HepG2 (cell line): ENCODE measurements around the gene ZNF638. TPM values are rescaled to one million over a fixed set of nuclear protein-coding genes. Genes with fewer than 3 reads are reported as not detected.
A peak's percentile ranks its signal among the peaks of the same experiment; 100 is the strongest.
"Not testable (repeated sequence)": the region's sequence is repeated elsewhere in the genome, so short reads cannot be mapped to it uniquely, and the experiment has no call there.

Source experiments
- ATAC-seq: fragments of 200-7000 bp; cut with Tn5 transposase; 3 replicates; pipeline ENCODE4 v1.9.1; 2020; ENCODE audit warnings: mild to moderate bottlenecking, moderate library complexity
- BruUV-seq: library from RNA; stranded (reverse); fragments of 400-500 nt; replicated peaks from 2 replicates; lab custom pipeline; 2021; lab: Mats Ljungman, UMichigan
- CTCF ChIA-PET: fragments of 300-600 bp; formaldehyde crosslinking; extraction: SDS; loops from one replicate; lab custom pipeline; 2021; ENCODE audit warnings: low total read pairs, inconsistent platforms, low intra/inter-chr PET ratio; lab: Yijun Ruan, JAX
- POLR2A ChIA-PET: fragments of 350-600 bp; sonication (Branson Sonifier 250); formaldehyde crosslinking; loops from one replicate; lab custom pipeline; 2020; ENCODE audit warnings: antibody characterized with exemption, inconsistent platforms; lab: Yijun Ruan, JAX
- DNase-seq: peaks from one replicate; pipeline ENCODE4 v3.0.0-alpha.2; 2015; ENCODE audit warnings: low spot score
- FAIRE-seq: peaks from 3 replicates; lab custom pipeline; 2011; peaks lifted over from hg19 to GRCh38; lab: Jason Lieb, UNC
- H2AFZ ChIP-seq: one replicate; pipeline ENCODE4 v1.6.1; 2011; ENCODE audit warnings: low read length, inconsistent platforms
- H3K27ac ChIP-seq: fragments of 300-600 bp; 3 replicates; pipeline ENCODE4 v1.8.0; 2011; ENCODE audit warnings: mixed run types, mild to moderate bottlenecking, mixed read lengths, low read length, inconsistent platforms; ENCODE audit not compliant: insufficient read depth; ENCODE audit errors: extremely low read length
- H3K27me3 ChIP-seq, 2 experiments: fragments of 200-600 bp in 1 of 2; 2 replicates in 1 of 2; 3 replicates in 1 of 2; pipeline versions ENCODE4 v1.6.0 to v1.8.0; 2011; ENCODE audit warnings: low read length in 2 of 2, mild to moderate bottlenecking in 2 of 2, moderate library complexity in 2 of 2, inconsistent platforms in 1 of 2; ENCODE audit not compliant: insufficient read depth in 2 of 2, control insufficient read depth in 1 of 2
- H3K36me3 ChIP-seq, 2 experiments: fragments of 200-600 bp in 1 of 2; replicated peaks in 1 of 2; 2 replicates in 1 of 2; 3 replicates in 1 of 2; pipeline versions ENCODE4 v1.5.1 to v1.8.0; 2011; ENCODE audit warnings: low read length in 2 of 2, inconsistent platforms in 1 of 2; ENCODE audit not compliant: insufficient read depth in 2 of 2, control insufficient read depth in 1 of 2
- H3K4me1 ChIP-seq: 2 replicates; pipeline ENCODE4 v1.5.1; 2012; ENCODE audit warnings: low read length, inconsistent platforms; ENCODE audit not compliant: insufficient read depth
- H3K4me2 ChIP-seq: 2 replicates; pipeline ENCODE4 v1.6.0; 2011; ENCODE audit warnings: low read depth, low read length, inconsistent platforms
- H3K4me3 ChIP-seq, 3 experiments: fragments of 200-600 bp in 1 of 3; sonication (generic), shearing (Covaris generic) in 1 of 3; replicated peaks in 1 of 3; 2 replicates each; pipeline ENCODE4 v1.5.1; 2011 to 2016; ENCODE audit warnings: low read length in 3 of 3, inconsistent platforms in 2 of 3, low read depth in 2 of 3, mild to moderate bottlenecking in 2 of 3, control low read depth in 1 of 3, mixed read lengths in 1 of 3; ENCODE audit not compliant: insufficient read depth in 1 of 3
- H3K79me2 ChIP-seq: one replicate; pipeline ENCODE4 v1.6.1; 2011; ENCODE audit warnings: low read length, inconsistent platforms; ENCODE audit not compliant: insufficient read depth
- H3K9ac ChIP-seq: 2 replicates; pipeline ENCODE4 v1.6.0; 2011; ENCODE audit warnings: mild to moderate bottlenecking, low read depth, low read length, inconsistent platforms; ENCODE audit not compliant: insufficient read depth
- H3K9me3 ChIP-seq: 2 replicates; pipeline ENCODE4 v1.5.1; 2012; ENCODE audit warnings: mild to moderate bottlenecking, low read length
- H4K20me1 ChIP-seq: 2 replicates; pipeline ENCODE4 v1.6.0; 2011; ENCODE audit warnings: inconsistent platforms, mild to moderate bottlenecking, low read length, moderate library complexity; ENCODE audit not compliant: insufficient read depth
- CBX2 ChIP-seq, 2 experiments: fragments of 200-600 bp in 1 of 2; sonication (generic); formaldehyde crosslinking in 1 of 2; IDR thresholded peaks; 2 replicates each; pipeline versions ENCODE4 v1.7.0 to v1.8.1; 2018 to 2022; ENCODE audit warnings: low read depth in 2 of 2, low read length in 1 of 2, mild to moderate bottlenecking in 1 of 2, missing genetic modification reagents in 1 of 2
- CHCHD3 ChIP-seq: sonication (generic); formaldehyde crosslinking; IDR thresholded peaks from 2 replicates; pipeline ENCODE4 v1.8.0; 2022; ENCODE audit warnings: mild to moderate bottlenecking, missing genetic modification reagents, moderate library complexity
- DNMT3B ChIP-seq: conservative IDR thresholded peaks from 2 replicates; pipeline ENCODE4 v1.6.1; 2016; ENCODE audit warnings: missing biosample characterization, control low read depth
- KLF12 ChIP-seq: sonication (generic); formaldehyde crosslinking; IDR thresholded peaks from 2 replicates; pipeline ENCODE4 v1.4.0; 2020; ENCODE audit warnings: missing genetic modification reagents, borderline replicate concordance
- ZBTB38 ChIP-seq: sonication (generic); formaldehyde crosslinking; IDR thresholded peaks from 2 replicates; pipeline ENCODE4 v1.5.1; 2020; ENCODE audit warnings: mild to moderate bottlenecking, missing genetic modification reagents
- ZC3H13 ChIP-seq: sonication (generic); formaldehyde crosslinking; IDR thresholded peaks from 2 replicates; pipeline ENCODE4 v1.8.1; 2023; ENCODE audit warnings: mild to moderate bottlenecking, missing genetic modification reagents, moderate library complexity
- ZC3H4 ChIP-seq: sonication (generic); formaldehyde crosslinking; IDR thresholded peaks from 2 replicates; pipeline ENCODE4 v1.4.0; 2020; ENCODE audit warnings: missing genetic modification reagents, borderline replicate concordance
- ZFP82 ChIP-seq: sonication (generic); formaldehyde crosslinking; IDR thresholded peaks from 2 replicates; pipeline ENCODE4 v1.5.1; 2020; ENCODE audit warnings: mild to moderate bottlenecking, missing genetic modification reagents, borderline replicate concordance
- ZMYM4 ChIP-seq: sonication (generic); formaldehyde crosslinking; IDR thresholded peaks from 2 replicates; pipeline ENCODE4 v1.8.1; 2023; ENCODE audit warnings: mild to moderate bottlenecking, missing genetic modification reagents
- WGBS: methylation state at CpG from one replicate; pipeline ENCODE4 v1.1.6; 2017; ENCODE audit warnings: low lambda C conversion rate; 5-methylcytosine and 5-hydroxymethylcytosine counted together
- in situ Hi-C: cut with HindIII; loops from 2 replicates; pipeline ENCODE4 v1.10.0; 2017; ENCODE audit warnings: low pct_unique_long_range_greater_than_20kb; ENCODE audit not compliant: extremely low pct_ligation_motif_present
- intact Hi-C: fragments of 100-400 bp; cut with micrococcal nuclease; formaldehyde crosslinking; loops from one replicate; pipeline ENCODE4 v1.10.0; 2022; ENCODE audit not compliant: unreplicated experiment
- polyA plus RNA-seq, 8 experiments: library from polyadenylated mRNA; depleted of rRNA in 3 of 8; stranded (reverse) in 7 of 8; unstranded in 1 of 8; fragments of >200 nt; fragmentation: Illumina TruSeq in 4 of 8; extraction: Trizol in 4 of 8; gene quantifications; 2 replicates each; pipeline versions ENCODE4 v1.2.1 to v1.2.3, GENCODE V29; 2011 to 2016; ENCODE audit warnings: low read depth in 4 of 8, missing spikeins in 1 of 8, mixed read lengths in 1 of 8; ENCODE audit not compliant: insufficient read depth in 1 of 8
- total RNA-seq, 5 experiments: library from RNA; depleted of rRNA; stranded (reverse); fragments of >200 nt; fragmentation: Illumina TruSeq; extraction: Trizol; gene quantifications; 2 replicates each; pipeline ENCODE4 v1.2.3, GENCODE V29; 2016; ENCODE audit warnings: low read depth in 1 of 5
- TF ChIP-seq, protein P1 (sequence below): sonication (generic); formaldehyde crosslinking; IDR thresholded peaks from 2 replicates; pipeline ENCODE4 v1.4.0; 2020; ENCODE audit warnings: missing genetic modification reagents, borderline replicate concordance

ZNF638 gene
- total and polyA plus RNA-seq, 2 of the 13 experiments (the other 11 are each of a cell fraction or from before 2014, with no cell fraction given) = 92.7 to 144 TPM

DNA sequence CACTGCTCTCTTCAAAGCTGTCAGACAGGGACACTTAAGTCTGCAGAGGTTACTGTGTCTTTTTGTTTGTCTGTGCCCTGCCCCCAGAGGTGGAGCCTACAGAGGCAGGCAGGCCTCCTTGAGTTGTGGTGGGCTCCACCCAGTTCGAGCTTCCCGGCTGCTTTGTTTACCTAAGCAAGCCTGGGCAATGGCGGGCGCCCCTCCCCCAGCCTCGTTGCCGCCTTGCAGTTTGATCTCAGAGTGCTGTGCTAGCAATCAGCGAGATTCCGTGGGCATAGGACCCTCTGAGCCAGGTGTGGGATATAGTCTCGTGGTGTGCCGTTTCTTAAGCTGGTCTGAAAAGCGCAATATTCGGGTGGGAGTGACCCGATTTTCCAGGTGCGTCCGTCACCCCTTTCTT, 85.3 kb downstream of the ZNF638 start:
- H3K9ac ChIP-seq, in situ Hi-C loops, POLR2A ChIA-PET, H3K4me2 ChIP-seq, CTCF ChIA-PET, DNase-seq, BruUV-seq, H3K27ac ChIP-seq, ATAC-seq, H3K79me2 ChIP-seq, FAIRE-seq, H4K20me1 ChIP-seq, H2AFZ ChIP-seq, H3K9me3 ChIP-seq, H3K4me3 ChIP-seq, H3K27me3 ChIP-seq, intact Hi-C loops: not testable (repeated sequence)
- peaks cover 3 to 14% of the 10 kb centered on the region in 2 experiments; a peak in 2 of 5 replicates for H3K36me3 ChIP-seq
- H3K4me1 ChIP-seq = peaks cover 13% of the 10 kb centered on the region; the same call in 1 of the 2 replicates
- WGBS = no CpG with 5 or more reads among the region's 15 CpGs
- TF ChIP-seq, protein P1, sequence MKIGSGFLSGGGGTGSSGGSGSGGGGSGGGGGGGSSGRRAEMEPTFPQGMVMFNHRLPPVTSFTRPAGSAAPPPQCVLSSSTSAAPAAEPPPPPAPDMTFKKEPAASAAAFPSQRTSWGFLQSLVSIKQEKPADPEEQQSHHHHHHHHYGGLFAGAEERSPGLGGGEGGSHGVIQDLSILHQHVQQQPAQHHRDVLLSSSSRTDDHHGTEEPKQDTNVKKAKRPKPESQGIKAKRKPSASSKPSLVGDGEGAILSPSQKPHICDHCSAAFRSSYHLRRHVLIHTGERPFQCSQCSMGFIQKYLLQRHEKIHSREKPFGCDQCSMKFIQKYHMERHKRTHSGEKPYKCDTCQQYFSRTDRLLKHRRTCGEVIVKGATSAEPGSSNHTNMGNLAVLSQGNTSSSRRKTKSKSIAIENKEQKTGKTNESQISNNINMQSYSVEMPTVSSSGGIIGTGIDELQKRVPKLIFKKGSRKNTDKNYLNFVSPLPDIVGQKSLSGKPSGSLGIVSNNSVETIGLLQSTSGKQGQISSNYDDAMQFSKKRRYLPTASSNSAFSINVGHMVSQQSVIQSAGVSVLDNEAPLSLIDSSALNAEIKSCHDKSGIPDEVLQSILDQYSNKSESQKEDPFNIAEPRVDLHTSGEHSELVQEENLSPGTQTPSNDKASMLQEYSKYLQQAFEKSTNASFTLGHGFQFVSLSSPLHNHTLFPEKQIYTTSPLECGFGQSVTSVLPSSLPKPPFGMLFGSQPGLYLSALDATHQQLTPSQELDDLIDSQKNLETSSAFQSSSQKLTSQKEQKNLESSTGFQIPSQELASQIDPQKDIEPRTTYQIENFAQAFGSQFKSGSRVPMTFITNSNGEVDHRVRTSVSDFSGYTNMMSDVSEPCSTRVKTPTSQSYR = peak; percentile 17; the same call in 1 of the 2 replicates

DNA sequence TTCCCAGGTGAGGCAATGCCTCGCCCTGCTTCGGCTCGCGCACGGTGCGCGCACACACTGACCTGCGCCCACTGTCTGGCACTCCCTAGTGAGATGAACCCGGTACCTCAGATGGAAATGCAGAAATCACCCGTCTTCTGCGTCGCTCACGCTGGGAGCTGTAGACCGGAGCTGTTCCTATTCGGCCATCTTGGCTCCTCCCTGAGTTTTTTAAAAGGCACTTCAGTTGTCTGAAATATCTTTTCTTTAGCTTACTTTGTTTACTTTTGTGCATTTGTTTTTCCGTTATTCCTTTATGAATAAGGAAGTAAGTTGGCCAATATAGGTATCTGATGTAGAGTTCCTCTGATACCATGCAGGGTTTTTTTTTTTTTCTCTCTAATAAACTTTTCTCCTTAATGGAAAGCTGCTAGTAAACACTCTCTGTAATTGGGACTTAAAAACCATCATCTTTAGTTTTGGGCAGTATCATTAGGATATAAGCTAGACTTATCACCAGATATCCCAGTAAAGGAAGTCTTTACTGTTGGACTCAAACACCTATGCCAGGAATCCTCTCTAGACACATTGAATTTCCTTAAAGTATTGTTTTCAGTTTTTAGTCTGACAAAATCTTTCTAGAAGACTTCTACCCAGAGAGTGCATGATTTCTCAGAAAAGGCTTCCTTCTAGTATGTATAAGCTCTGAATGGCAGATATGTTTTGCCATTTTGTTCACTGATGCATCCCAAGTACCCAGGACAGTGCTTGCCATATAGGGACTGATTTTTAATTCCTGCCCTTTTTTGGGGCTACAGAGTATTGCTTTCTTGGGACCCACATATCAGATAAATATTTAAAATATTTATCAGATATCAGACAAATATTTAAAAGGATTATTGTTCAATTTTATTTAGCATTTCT, 86.0 kb downstream of the ZNF638 start:
- H2AFZ ChIP-seq = no peak overlapping the region
- POLR2A ChIA-PET = no interaction called here
- 83% methylated on average over 9 of the region's 16 CpGs for WGBS
- ATAC-seq (no peak), FAIRE-seq (no peak), DNase-seq (no peak)
- no peaks in the 10 kb centered on the region for H3K9me3 ChIP-seq
- no peak overlapping the region for H3K4me3 ChIP-seq
- BruUV-seq = TSS peak; percentile 29
- H4K20me1 ChIP-seq = no peaks in the 10 kb centered on the region; the same call in 1 of the 2 replicates
- CTCF ChIA-PET = no interaction called here
- in situ Hi-C loops = no loop called here
- H3K4me1 ChIP-seq = peaks cover 13% of the 10 kb centered on the region; the same call in 1 of the 2 replicates
- H3K4me2 ChIP-seq = peak overlapping the region; percentile 15
- H3K36me3 ChIP-seq = peaks cover 4 to 18% of the 10 kb centered on the region in 2 experiments; a peak in 4 of 5 replicates
- no peak overlapping the region for H3K9ac ChIP-seq
- no peaks in the 10 kb centered on the region for H3K27me3 ChIP-seq
- peak overlapping the region; percentile 2 for H3K27ac ChIP-seq
- TF ChIP-seq ZBTB38 (CRISPR knock-in tag) (no peak), ZC3H13 (CRISPR knock-in tag) (no peak), ZFP82 (CRISPR knock-in tag) (no peak), ZC3H4 (no peak), KLF12 (CRISPR knock-in tag) (no peak), DNMT3B (CRISPR knock-in tag) (no peak), ZMYM4 (CRISPR knock-in tag) (no peak), CBX2 (IDR thresholded peaks at IDR 0.05; ENCODE audit: low read depth, low read length) (no peak), CBX2 (CRISPR knock-in tag; IDR thresholded peaks at IDR 0.05; ENCODE audit: low read depth) (no peak), CHCHD3 (CRISPR knock-in tag) (no peak)
- H3K79me2 ChIP-seq = no peaks in the 10 kb centered on the region
- intact Hi-C loops = no loop called here
